Liver (tissue), 9 donors: ENCODE measurements around the gene ARID5B. TPM values are rescaled to one million over a fixed set of nuclear protein-coding genes. Genes with fewer than 3 reads are reported as not detected.
"Not testable (repeated sequence)": the region's sequence is repeated elsewhere in the genome, so short reads cannot be mapped to it uniquely, and the experiment has no call there.

Experiments
- DNase-seq: peaks from one replicate; pipeline ENCODE4 v3.0.0-alpha.2; 2017; ENCODE audit warnings: low spot score
- H3K27ac ChIP-seq, 2 donors: one replicate each; pipeline ENCODE4 v1.7.0; 2013; ENCODE audit warnings: inconsistent platforms in 2 of 2, low read length in 2 of 2, control low read depth in 1 of 2, low read depth in 1 of 2, mild to moderate bottlenecking in 1 of 2
- H3K27me3 ChIP-seq, 4 donors: one replicate each; pipeline versions ENCODE4 v1.6.1 to v1.7.0; 2013; ENCODE audit warnings: low read length in 3 of 4, inconsistent platforms in 1 of 4, mild to moderate bottlenecking in 1 of 4, moderate library complexity in 1 of 4; ENCODE audit not compliant: control insufficient read depth in 4 of 4, insufficient read depth in 4 of 4
- H3K36me3 ChIP-seq, 4 donors: one replicate each; pipeline versions ENCODE4 v1.6.1 to v1.7.0; 2013; ENCODE audit warnings: low read length in 3 of 4, mild to moderate bottlenecking in 3 of 4, low read depth in 1 of 4, moderate library complexity in 1 of 4; ENCODE audit not compliant: control insufficient read depth in 4 of 4, insufficient read depth in 3 of 4
- H3K4me1 ChIP-seq, 4 donors: one replicate each; pipeline versions ENCODE4 v1.6.1 to v1.7.0; 2013; ENCODE audit warnings: low read length in 3 of 4, mild to moderate bottlenecking in 3 of 4, moderate library complexity in 1 of 4; ENCODE audit not compliant: control insufficient read depth in 4 of 4, insufficient read depth in 4 of 4
- H3K4me3 ChIP-seq, 3 donors: one replicate each; pipeline versions ENCODE4 v1.6.1 to v1.7.0; 2013; ENCODE audit warnings: low read length in 3 of 3, control low read depth in 1 of 3, low read depth in 1 of 3, mild to moderate bottlenecking in 1 of 3
- H3K9ac ChIP-seq, 2 donors: one replicate each; pipeline ENCODE4 v1.7.0; 2013; ENCODE audit warnings: low read length in 2 of 2, mild to moderate bottlenecking in 2 of 2, moderate library complexity in 2 of 2, control low read depth in 1 of 2, low read depth in 1 of 2
- H3K9me3 ChIP-seq, 4 donors: one replicate each; pipeline versions ENCODE4 v1.6.1 to v1.7.0; 2013; ENCODE audit warnings: low read length in 3 of 4; ENCODE audit not compliant: control insufficient read depth in 4 of 4
- FOXA2 ChIP-seq: IDR thresholded peaks from 2 replicates; pipeline ENCODE4 v1.6.1; 2016; ENCODE audit warnings: antibody characterized with exemption
- GABPA ChIP-seq, 2 donors: IDR thresholded peaks in 1 of 2; conservative IDR thresholded peaks in 1 of 2; 2 replicates each; pipeline ENCODE4 v1.6.1; 2016; ENCODE audit warnings: antibody characterized with exemption in 2 of 2, mild to moderate bottlenecking in 1 of 2, moderate library complexity in 1 of 2
- HNF4G ChIP-seq: IDR thresholded peaks from 2 replicates; pipeline ENCODE4 v1.6.1; 2016; ENCODE audit warnings: antibody characterized with exemption
- JUND ChIP-seq, 2 donors: IDR thresholded peaks; 2 replicates each; pipeline ENCODE4 v1.6.1; 2016; ENCODE audit warnings: antibody characterized with exemption in 2 of 2
- NR2F2 ChIP-seq: IDR thresholded peaks from 2 replicates; pipeline ENCODE4 v1.6.1; 2016; ENCODE audit warnings: antibody characterized with exemption
- RAD21 ChIP-seq, 2 donors: IDR thresholded peaks; 2 replicates each; pipeline ENCODE4 v1.6.1; 2016; ENCODE audit warnings: antibody characterized with exemption in 2 of 2, mild to moderate bottlenecking in 2 of 2
- SP1 ChIP-seq: IDR thresholded peaks from 2 replicates; pipeline ENCODE4 v1.6.1; 2018; ENCODE audit warnings: antibody characterized with exemption, mild to moderate bottlenecking
- TAF1 ChIP-seq: conservative IDR thresholded peaks from 2 replicates; pipeline ENCODE4 v1.6.1; 2016; ENCODE audit warnings: antibody characterized with exemption, mild to moderate bottlenecking
- WGBS: extraction: QIAGEN DNeasy Blood & Tissue Kit; methylation state at CpG from one replicate; pipeline ENCODE4 v1.1.7; 2013; 5-methylcytosine and 5-hydroxymethylcytosine counted together
- polyA plus RNA-seq, 2 donors: library from polyadenylated mRNA; stranded (reverse) in 1 of 2; unstranded in 1 of 2; fragments of 200-250 nt in 1 of 2; fragments of >200 nt in 1 of 2; fragmentation: Nextera tagmentation in 1 of 2; extraction: Ambion mirVana in 1 of 2; gene quantifications; one replicate each; pipeline versions ENCODE4 v1.2.1 to v1.2.3, GENCODE V29; 2013 to 2015
- total RNA-seq, 2 donors: library from RNA; depleted of rRNA; stranded (reverse); fragments of >200 nt; gene quantifications; one replicate each; pipeline ENCODE4 v1.2.3, GENCODE V29; 2014
- TF ChIP-seq, protein P1 (sequence below): IDR thresholded peaks from 2 replicates; pipeline ENCODE4 v1.6.1; 2016; ENCODE audit warnings: antibody characterized with exemption, mild to moderate bottlenecking
- TF ChIP-seq, protein P2 (sequence below): fragments of 150-350 bp; IDR thresholded peaks from 2 replicates; pipeline ENCODE4 v1.5.1; 2017; ENCODE audit warnings: improper control_type of control experiment, low read depth, low read length; ENCODE audit not compliant: missing input control
- donor health status: healthy.
- donor health status: healthy.
- donor health status: healthy.
- donor health status: healthy.
- donor health status: healthy.

The ARID5B gene
- total and polyA plus RNA-seq, 4 donors, result 1.3 to 6.4 (median 5.2) TPM

DNA sequence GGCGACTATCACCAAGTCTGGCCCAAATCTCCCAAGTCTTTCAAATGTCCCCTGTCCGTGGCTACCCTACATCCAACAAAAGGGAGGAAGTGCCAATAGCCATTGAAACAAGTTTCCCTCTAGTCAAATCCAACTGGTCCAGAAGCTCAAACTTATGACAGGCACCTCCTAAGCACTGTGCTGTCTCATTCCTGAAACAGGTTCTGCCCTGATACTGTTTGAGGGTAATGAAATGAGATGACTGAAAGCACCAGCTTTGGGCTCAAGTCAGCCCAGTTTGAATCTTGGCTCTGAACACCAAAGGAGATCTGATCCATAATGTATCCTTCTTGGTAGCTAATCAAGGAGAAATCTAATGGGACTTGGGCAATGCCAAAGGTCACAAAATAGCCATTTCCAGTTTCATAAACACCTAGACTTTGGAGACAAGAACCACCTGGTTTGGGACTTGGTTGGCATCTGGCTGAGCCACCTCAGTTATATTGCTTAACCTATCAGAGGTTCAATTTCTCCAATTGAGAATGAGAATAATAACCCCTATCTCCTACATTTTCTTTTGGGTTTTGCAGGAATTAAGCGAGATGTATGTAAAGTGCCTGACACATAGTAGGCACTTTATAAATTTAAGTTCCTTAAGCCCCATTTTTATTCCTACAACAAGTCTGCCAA is 34.7 kb upstream of the ARID5B start:
- peak overlapping the region in 1 of 3 donors; percentile 29 for H3K4me3 ChIP-seq
- no peaks in the 10 kb centered on the region for H3K4me1 ChIP-seq
- 93% methylated on average over 3 of the region's 3 CpGs for WGBS
- no peak overlapping the region for H3K9ac ChIP-seq
- H3K27ac ChIP-seq, result no peak overlapping the region
- TF ChIP-seq, protein P1, sequence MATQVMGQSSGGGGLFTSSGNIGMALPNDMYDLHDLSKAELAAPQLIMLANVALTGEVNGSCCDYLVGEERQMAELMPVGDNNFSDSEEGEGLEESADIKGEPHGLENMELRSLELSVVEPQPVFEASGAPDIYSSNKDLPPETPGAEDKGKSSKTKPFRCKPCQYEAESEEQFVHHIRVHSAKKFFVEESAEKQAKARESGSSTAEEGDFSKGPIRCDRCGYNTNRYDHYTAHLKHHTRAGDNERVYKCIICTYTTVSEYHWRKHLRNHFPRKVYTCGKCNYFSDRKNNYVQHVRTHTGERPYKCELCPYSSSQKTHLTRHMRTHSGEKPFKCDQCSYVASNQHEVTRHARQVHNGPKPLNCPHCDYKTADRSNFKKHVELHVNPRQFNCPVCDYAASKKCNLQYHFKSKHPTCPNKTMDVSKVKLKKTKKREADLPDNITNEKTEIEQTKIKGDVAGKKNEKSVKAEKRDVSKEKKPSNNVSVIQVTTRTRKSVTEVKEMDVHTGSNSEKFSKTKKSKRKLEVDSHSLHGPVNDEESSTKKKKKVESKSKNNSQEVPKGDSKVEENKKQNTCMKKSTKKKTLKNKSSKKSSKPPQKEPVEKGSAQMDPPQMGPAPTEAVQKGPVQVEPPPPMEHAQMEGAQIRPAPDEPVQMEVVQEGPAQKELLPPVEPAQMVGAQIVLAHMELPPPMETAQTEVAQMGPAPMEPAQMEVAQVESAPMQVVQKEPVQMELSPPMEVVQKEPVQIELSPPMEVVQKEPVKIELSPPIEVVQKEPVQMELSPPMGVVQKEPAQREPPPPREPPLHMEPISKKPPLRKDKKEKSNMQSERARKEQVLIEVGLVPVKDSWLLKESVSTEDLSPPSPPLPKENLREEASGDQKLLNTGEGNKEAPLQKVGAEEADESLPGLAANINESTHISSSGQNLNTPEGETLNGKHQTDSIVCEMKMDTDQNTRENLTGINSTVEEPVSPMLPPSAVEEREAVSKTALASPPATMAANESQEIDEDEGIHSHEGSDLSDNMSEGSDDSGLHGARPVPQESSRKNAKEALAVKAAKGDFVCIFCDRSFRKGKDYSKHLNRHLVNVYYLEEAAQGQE, result no peak
- TF ChIP-seq TAF1 (no peak), NR2F2 (no peak), SP1 (no peak), FOXA2 (no peak), HNF4G (no peak), RAD21 (IDR thresholded peaks at IDR 0.05) (no peak), GABPA (IDR thresholded peaks at IDR 0.05 in 1 of 2, conservative IDR thresholded peaks at IDR 0.05 in 1 of 2) (no peak), JUND (IDR thresholded peaks at IDR 0.05) (no peak)
- TF ChIP-seq, protein P2, sequence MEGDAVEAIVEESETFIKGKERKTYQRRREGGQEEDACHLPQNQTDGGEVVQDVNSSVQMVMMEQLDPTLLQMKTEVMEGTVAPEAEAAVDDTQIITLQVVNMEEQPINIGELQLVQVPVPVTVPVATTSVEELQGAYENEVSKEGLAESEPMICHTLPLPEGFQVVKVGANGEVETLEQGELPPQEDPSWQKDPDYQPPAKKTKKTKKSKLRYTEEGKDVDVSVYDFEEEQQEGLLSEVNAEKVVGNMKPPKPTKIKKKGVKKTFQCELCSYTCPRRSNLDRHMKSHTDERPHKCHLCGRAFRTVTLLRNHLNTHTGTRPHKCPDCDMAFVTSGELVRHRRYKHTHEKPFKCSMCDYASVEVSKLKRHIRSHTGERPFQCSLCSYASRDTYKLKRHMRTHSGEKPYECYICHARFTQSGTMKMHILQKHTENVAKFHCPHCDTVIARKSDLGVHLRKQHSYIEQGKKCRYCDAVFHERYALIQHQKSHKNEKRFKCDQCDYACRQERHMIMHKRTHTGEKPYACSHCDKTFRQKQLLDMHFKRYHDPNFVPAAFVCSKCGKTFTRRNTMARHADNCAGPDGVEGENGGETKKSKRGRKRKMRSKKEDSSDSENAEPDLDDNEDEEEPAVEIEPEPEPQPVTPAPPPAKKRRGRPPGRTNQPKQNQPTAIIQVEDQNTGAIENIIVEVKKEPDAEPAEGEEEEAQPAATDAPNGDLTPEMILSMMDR, result no peak
- H3K9me3 ChIP-seq, result no peaks in the 10 kb centered on the region
- H3K36me3 ChIP-seq, result no peaks in the 10 kb centered on the region
- no peak for DNase-seq
- no peaks in the 10 kb centered on the region for H3K27me3 ChIP-seq

GRCh38 chr10:61867374-61867773 is 34.1 kb upstream of the ARID5B start:
- 42% methylated on average over 22 of the region's 22 CpGs for WGBS
- not testable (repeated sequence) for H3K4me1 ChIP-seq, H3K27ac ChIP-seq, DNase-seq, H3K36me3 ChIP-seq, H3K9me3 ChIP-seq, H3K9ac ChIP-seq, H3K27me3 ChIP-seq
- H3K4me3 ChIP-seq, result peak overlapping the region in 1 of 3 donors; percentile 29

DNA sequence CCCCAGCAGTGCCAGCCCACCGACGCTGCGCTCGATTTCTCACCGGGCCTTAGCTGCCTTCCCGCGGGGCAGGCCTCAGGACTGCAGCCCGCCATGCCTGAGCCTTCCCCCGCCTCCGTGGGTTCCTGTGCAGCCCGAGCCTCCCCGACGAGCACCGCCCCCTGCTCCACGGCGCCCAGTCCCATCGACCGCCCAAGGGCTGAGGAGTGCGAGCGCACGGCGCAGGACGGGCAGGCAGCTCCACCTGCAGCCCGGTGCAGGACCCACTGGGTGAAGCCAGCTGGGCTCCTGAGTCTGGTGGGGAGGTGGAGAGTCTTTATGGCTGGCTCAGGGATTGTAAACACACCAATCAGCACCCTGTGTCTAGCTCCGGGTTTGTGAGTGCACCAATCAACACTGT is 33.7 kb upstream of the ARID5B start:
- H3K4me1 ChIP-seq, H3K27me3 ChIP-seq, H3K9me3 ChIP-seq, H3K27ac ChIP-seq, H3K9ac ChIP-seq, H3K36me3 ChIP-seq: not testable (repeated sequence)
- DNase-seq, result peak; percentile 40
- peak overlapping the region in 1 of 3 donors; percentile 4 for H3K4me3 ChIP-seq
- peak; percentile 66 to 71 for TF ChIP-seq RAD21 (IDR thresholded peaks at IDR 0.05)
- TF ChIP-seq, protein P2, result peak; percentile 26
- WGBS, result 43% methylated on average over 25 of the region's 25 CpGs
